Measurements from ENCODE around the gene TP53BP1.

DNA sequence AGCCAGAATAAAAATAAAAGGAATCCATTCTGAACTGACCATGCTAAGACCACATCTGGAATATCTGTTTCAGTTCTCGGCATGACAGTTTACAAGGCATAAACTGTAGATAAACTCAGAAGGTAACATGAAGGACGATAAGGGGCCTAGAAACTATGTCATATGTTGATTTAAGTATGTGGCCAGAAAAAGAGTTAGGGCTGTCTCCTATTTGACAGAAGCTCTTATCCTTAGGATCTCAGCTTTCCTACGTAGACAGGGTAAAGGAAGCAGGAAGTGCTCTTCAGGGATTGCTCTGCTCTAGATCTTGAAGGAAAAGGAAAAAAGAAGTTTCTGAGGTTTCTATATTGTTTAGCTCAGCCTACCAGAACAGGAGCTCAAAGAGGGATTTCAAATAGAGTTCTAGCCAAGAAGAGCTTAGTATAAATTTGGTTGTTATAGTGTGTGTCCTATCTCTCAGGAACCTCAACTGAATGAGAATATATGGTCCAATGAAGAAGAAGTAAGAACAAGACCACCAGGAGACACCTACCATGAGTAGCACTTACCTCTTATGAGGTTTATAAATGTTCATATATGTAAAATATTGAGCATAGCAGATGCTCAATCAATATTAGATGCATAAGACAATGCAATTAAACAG, 59.2 kb downstream of the TP53BP1 start:
- TF ChIP-seq, protein P1, sequence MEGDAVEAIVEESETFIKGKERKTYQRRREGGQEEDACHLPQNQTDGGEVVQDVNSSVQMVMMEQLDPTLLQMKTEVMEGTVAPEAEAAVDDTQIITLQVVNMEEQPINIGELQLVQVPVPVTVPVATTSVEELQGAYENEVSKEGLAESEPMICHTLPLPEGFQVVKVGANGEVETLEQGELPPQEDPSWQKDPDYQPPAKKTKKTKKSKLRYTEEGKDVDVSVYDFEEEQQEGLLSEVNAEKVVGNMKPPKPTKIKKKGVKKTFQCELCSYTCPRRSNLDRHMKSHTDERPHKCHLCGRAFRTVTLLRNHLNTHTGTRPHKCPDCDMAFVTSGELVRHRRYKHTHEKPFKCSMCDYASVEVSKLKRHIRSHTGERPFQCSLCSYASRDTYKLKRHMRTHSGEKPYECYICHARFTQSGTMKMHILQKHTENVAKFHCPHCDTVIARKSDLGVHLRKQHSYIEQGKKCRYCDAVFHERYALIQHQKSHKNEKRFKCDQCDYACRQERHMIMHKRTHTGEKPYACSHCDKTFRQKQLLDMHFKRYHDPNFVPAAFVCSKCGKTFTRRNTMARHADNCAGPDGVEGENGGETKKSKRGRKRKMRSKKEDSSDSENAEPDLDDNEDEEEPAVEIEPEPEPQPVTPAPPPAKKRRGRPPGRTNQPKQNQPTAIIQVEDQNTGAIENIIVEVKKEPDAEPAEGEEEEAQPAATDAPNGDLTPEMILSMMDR (IDR thresholded peaks at IDR 0.05; ENCODE audit: low read length), result no peak
- TF ChIP-seq EZH2 (IDR thresholded peaks at IDR 0.05; ENCODE audit: borderline replicate concordance, low read length), result no peak

Measured in OCI-LY1 (cell line).